ENCODE data around the gene ZNF217. TPM values are rescaled to one million over a fixed set of nuclear protein-coding genes. Genes with fewer than 3 reads are reported as not detected.
"Not testable (repeated sequence)": the region's sequence is repeated elsewhere in the genome, so short reads cannot be mapped to it uniquely, and the experiment has no call there.

ZNF217 gene
- total RNA-seq, 4 donors from 2014 or later: 11.8 to 18.7 (median 15.1) TPM

GRCh38 chr20:53530440-53530839 lies 63.2 kb downstream of the ZNF217 start:
- Histone ChIP-seq H3K4me1 (no peaks in the 10 kb centered on the region), H3K36me3 (no peaks in the 10 kb centered on the region), H3K27ac (no peak overlapping the region), H3K9me3 (no peaks in the 10 kb centered on the region), H3K4me3 (no peak overlapping the region), H3K27me3 (no peaks in the 10 kb centered on the region)
- 59 to 61% methylated on average over 2 of the region's 2 CpGs for WGBS, 2 donors (ENCODE audit: low coverage in 1 of 2)
- ATAC-seq: no peak
- TF ChIP-seq POLR2A (IDR thresholded peaks at IDR 0.05) (no peak), POLR2AphosphoS5 (IDR thresholded peaks at IDR 0.05) (no peak), EP300 (IDR thresholded peaks at IDR 0.05) (no peak), CTCF (IDR thresholded peaks at IDR 0.05) (no peak)

GRCh38 chr20:53529658-53530057 lies 64.0 kb downstream of the ZNF217 start:
- no peaks in the 10 kb centered on the region for H3K27me3 ChIP-seq
- no peaks in the 10 kb centered on the region for H3K36me3 ChIP-seq
- ATAC-seq: no peak
- WGBS, 2 donors (ENCODE audit: low coverage in 1 of 2): 72 to 80% methylated on average over 2 to 3 of the region's 5 CpGs
- H3K4me1 ChIP-seq: no peaks in the 10 kb centered on the region
- TF ChIP-seq CTCF (IDR thresholded peaks at IDR 0.05): no peak
- no peaks in the 10 kb centered on the region for H3K9me3 ChIP-seq
- no peak overlapping the region for H3K27ac ChIP-seq
- no peak overlapping the region for H3K4me3 ChIP-seq

GRCh38 chr20:53527196-53527595 lies 66.4 kb downstream of the ZNF217 start:
- TF ChIP-seq POLR2A (IDR thresholded peaks at IDR 0.05) (no peak), CTCF (IDR thresholded peaks at IDR 0.05) (no peak), EP300 (IDR thresholded peaks at IDR 0.05) (no peak), POLR2AphosphoS5 (IDR thresholded peaks at IDR 0.05) (no peak)
- no peaks in the 10 kb centered on the region for H3K4me1 ChIP-seq
- H3K27ac ChIP-seq: no peak overlapping the region
- H3K36me3 ChIP-seq: no peaks in the 10 kb centered on the region
- no peak overlapping the region for H3K4me3 ChIP-seq
- no peaks in the 10 kb centered on the region for H3K27me3 ChIP-seq
- ATAC-seq: no peak
- H3K9me3 ChIP-seq: no peaks in the 10 kb centered on the region
- WGBS, 2 donors (ENCODE audit: low coverage in 1 of 2): 67 to 72% methylated on average over 4 to 5 of the region's 8 CpGs

GRCh38 chr20:53524589-53525312 lies 68.9 kb downstream of the ZNF217 start:
- no peak overlapping the region for H3K27ac ChIP-seq
- no peak for ATAC-seq
- no peak overlapping the region for H3K4me3 ChIP-seq
- no peaks in the 10 kb centered on the region for H3K36me3 ChIP-seq
- H3K9me3 ChIP-seq: no peaks in the 10 kb centered on the region
- WGBS, 2 donors (ENCODE audit: low coverage in 1 of 2): 91% methylated on average over 5 to 6 of the region's 13 CpGs
- no peaks in the 10 kb centered on the region for H3K4me1 ChIP-seq
- H3K27me3 ChIP-seq: no peaks in the 10 kb centered on the region
- TF ChIP-seq EP300 (IDR thresholded peaks at IDR 0.05): no peak
- TF ChIP-seq CTCF (IDR thresholded peaks at IDR 0.05): no peak
- TF ChIP-seq POLR2AphosphoS5 (IDR thresholded peaks at IDR 0.05): no peak
- no peak for TF ChIP-seq POLR2A (IDR thresholded peaks at IDR 0.05)

GRCh38 chr20:53523615-53524014 lies 70.0 kb downstream of the ZNF217 start:
- not testable (repeated sequence) for H3K27ac ChIP-seq, H3K4me3 ChIP-seq, H3K36me3 ChIP-seq, ATAC-seq, H3K9me3 ChIP-seq, H3K27me3 ChIP-seq, H3K4me1 ChIP-seq
- 83 to 100% methylated on average over 2 of the region's 2 CpGs for WGBS, 2 donors (ENCODE audit: low coverage in 1 of 2)

Data from gastroesophageal sphincter (tissue), 4 donors.